B cell (primary cell): ENCODE measurements around the gene MYL7. TPM values are rescaled to one million over a fixed set of nuclear protein-coding genes. Genes with fewer than 3 reads are reported as not detected.

ENCODE experiments used
- ATAC-seq: fragments of 200-7000 bp; cut with Tn5 transposase; one replicate; pipeline ENCODE4 v1.10.0; 2021; ENCODE audit warnings: low read depth, mild to moderate bottlenecking, moderate number of reproducible peaks, moderate library complexity
- CTCF ChIA-PET: fragments of 350-600 bp; sonication (Branson Sonifier 250); formaldehyde crosslinking; loops from one replicate; lab custom pipeline; 2021; ENCODE audit warnings: antibody characterized with exemption, inconsistent platforms; lab: Charles Lee
- POLR2A ChIA-PET: fragments of 350-600 bp; sonication (Branson Sonifier 250); formaldehyde crosslinking; loops from one replicate; lab custom pipeline; 2021; ENCODE audit warnings: antibody characterized with exemption; lab: Charles Lee
- DNase-seq: peaks from one replicate; pipeline ENCODE4 v3.0.0; 2013
- H2AFZ ChIP-seq: 2 replicates; pipeline ENCODE4 v1.6.1; 2012; ENCODE audit warnings: mild to moderate bottlenecking, low read depth, low read length; ENCODE audit not compliant: insufficient read depth, poor library complexity, severe bottlenecking
- H3K27ac ChIP-seq, 2 donors: 1 replicate in 1 of 2; 2 replicates in 1 of 2; pipeline ENCODE4 v1.5.1; 2012 to 2013; ENCODE audit warnings: low read length in 2 of 2, mild to moderate bottlenecking in 2 of 2, moderate library complexity in 1 of 2
- H3K27me3 ChIP-seq, 4 experiments: fragments of 200-600 bp in 1 of 4; sonication (generic) in 1 of 4; replicated peaks in 1 of 4; 1 replicate in 2 of 4; 2 replicates in 2 of 4; pipeline versions ENCODE4 v1.6.1 to v1.7.0; 2013 to 2016; ENCODE audit warnings: low read length in 3 of 4, mild to moderate bottlenecking in 2 of 4, mixed read lengths in 1 of 4, moderate library complexity in 1 of 4; ENCODE audit not compliant: insufficient read depth in 4 of 4, control insufficient read depth in 3 of 4; ENCODE audit errors: control extremely low read depth in 1 of 4
- H3K36me3 ChIP-seq, 2 experiments: replicated peaks in 1 of 2; 1 replicate in 1 of 2; 2 replicates in 1 of 2; pipeline versions ENCODE4 v1.6.1 to v1.7.1; 2013; ENCODE audit warnings: low read length in 1 of 2; ENCODE audit not compliant: insufficient read depth in 2 of 2, control insufficient read depth in 1 of 2; ENCODE audit errors: control extremely low read depth in 1 of 2, extremely low read depth in 1 of 2
- H3K4me1 ChIP-seq, 2 donors: fragments of 200-600 bp in 1 of 2; sonication (generic) in 1 of 2; 1 replicate in 1 of 2; 2 replicates in 1 of 2; pipeline versions ENCODE4 v1.5.1 to v1.6.1; 2013 to 2017; ENCODE audit warnings: low read length in 2 of 2; ENCODE audit not compliant: control insufficient read depth in 2 of 2, insufficient read depth in 2 of 2
- H3K4me2 ChIP-seq: replicated peaks from 2 replicates; pipeline ENCODE3; 2012; ENCODE audit warnings: mild to moderate bottlenecking, low read depth, low read length; ENCODE audit not compliant: poor library complexity, severe bottlenecking
- H3K4me3 ChIP-seq, 5 experiments: fragments of 200-600 bp in 1 of 5; sonication (generic) in 1 of 5; 1 replicate in 3 of 5; 2 replicates in 2 of 5; pipeline versions ENCODE4 v1.5.1 to v1.7.0; 2011 to 2016; ENCODE audit warnings: low read length in 4 of 5, mild to moderate bottlenecking in 4 of 5, low read depth in 2 of 5, control low read depth in 1 of 5, moderate library complexity in 1 of 5; ENCODE audit not compliant: insufficient read depth in 1 of 5; ENCODE audit errors: control extremely low read depth in 1 of 5, extremely low read depth in 1 of 5
- H3K79me2 ChIP-seq: fragments of 200-600 bp; sonication (generic); one replicate; pipeline ENCODE4 v1.6.0; 2016; ENCODE audit warnings: low read length; ENCODE audit not compliant: control insufficient read depth, insufficient read depth
- H3K9ac ChIP-seq: fragments of 200-600 bp; sonication (generic); 2 replicates; pipeline ENCODE4 v1.6.1; 2017; ENCODE audit warnings: mild to moderate bottlenecking, low read length, moderate library complexity
- H3K9me3 ChIP-seq, 3 donors: one replicate each; pipeline versions ENCODE4 v1.6.1 to v1.7.1; 2013; ENCODE audit warnings: low read length in 2 of 3; ENCODE audit not compliant: control insufficient read depth in 2 of 3, insufficient read depth in 1 of 3; ENCODE audit errors: control extremely low read depth in 1 of 3
- H4K20me1 ChIP-seq: 2 replicates; pipeline ENCODE4 v1.6.0; 2012; ENCODE audit warnings: mild to moderate bottlenecking, low read length; ENCODE audit not compliant: insufficient read depth, control insufficient read depth, poor library complexity, severe bottlenecking
- H3K27ac Mint-ChIP-seq: one replicate; pipeline ENCODE4 v1.8.0; 2021; ENCODE audit warnings: mixed read lengths
- H3K27me3 Mint-ChIP-seq: one replicate; pipeline ENCODE4 v1.8.0; 2021; ENCODE audit warnings: mixed read lengths
- H3K4me1 Mint-ChIP-seq: one replicate; pipeline ENCODE4 v1.8.0; 2021; ENCODE audit warnings: mixed read lengths
- H3K4me3 Mint-ChIP-seq: one replicate; pipeline ENCODE4 v1.8.0; 2021; ENCODE audit warnings: mixed read lengths
- H3K9me3 Mint-ChIP-seq: one replicate; pipeline ENCODE4 v1.8.0; 2022; ENCODE audit warnings: mixed read lengths; ENCODE audit not compliant: insufficient read depth
- EZH2 ChIP-seq: IDR thresholded peaks from 2 replicates; pipeline ENCODE4 v1.6.1; 2012; ENCODE audit warnings: borderline replicate concordance, low read depth, mild to moderate bottlenecking, moderate library complexity, low read length; ENCODE audit not compliant: insufficient read depth, poor library complexity, severe bottlenecking
- WGBS: methylation state at CpG from one replicate; pipeline ENCODE4 v1.1.5; 2013; ENCODE audit warnings: missing lambda C conversion rate; ENCODE audit not compliant: insufficient coverage; 5-methylcytosine and 5-hydroxymethylcytosine counted together
- intact Hi-C: fragments of 100-400 bp; cut with micrococcal nuclease; formaldehyde crosslinking; loops from one replicate; pipeline ENCODE4 v1.10.0; 2022
- polyA plus RNA-seq: library from polyadenylated mRNA; depleted of rRNA; stranded (reverse); fragments of >200 nt; gene quantifications from 2 replicates; pipeline ENCODE4 v1.2.3, GENCODE V29; 2012
- total RNA-seq, 2 donors: library from RNA; stranded (reverse); fragments of 120-200 nt in 1 of 2; gene quantifications; 1 replicate in 1 of 2; 2 replicates in 1 of 2; pipeline versions ENCODE4 v1.2.3 to v1.2.4, GENCODE V29; 2013 to 2022
- TF ChIP-seq, protein P1 (sequence below): fragments of 200-600 bp; IDR thresholded peaks from one replicate; pipeline ENCODE4 v1.8.0; 2022; ENCODE audit warnings: antibody characterized with exemption, mild to moderate bottlenecking

Gene MYL7
- total and polyA plus RNA-seq, 2 donors (not counting 1 experiment from before 2014, with no cell fraction given), result not detected

GRCh38 chr7:44131173-44132029 lies 9.7 kb downstream of the MYL7 start:
- CTCF ChIA-PET, result interaction anchor here (0.6 to 1.3 kb wide), 2 partner anchors 65 to 540 kb away, joined by 3 to 5 read pairs; no protein-coding TSS in a partner anchor

More at GRCh38 chr7:44131173-44132029, 9.7 kb downstream of the MYL7 start:
- intact Hi-C loops, result no loop called here
- Histone ChIP-seq H3K4me2 (no peak overlapping the region), H3K27ac (no peak overlapping the region), H3K4me1 (no peaks in the 10 kb centered on the region), H3K79me2 (no peaks in the 10 kb centered on the region), H4K20me1 (no peaks in the 10 kb centered on the region), H3K4me3 (no peak overlapping the region), H2AFZ (no peak overlapping the region), H3K9ac (no peak overlapping the region), H3K36me3 (no peaks in the 10 kb centered on the region), H3K27me3 (peaks cover 0 to 3% (median 0%) of the 10 kb centered on the region in 4 experiments), H3K9me3 (peaks cover 3 to 9% (median 8%) of the 10 kb centered on the region in 3 donors)
- 88% methylated on average over 10 of the region's 12 CpGs for WGBS
- no peak for DNase-seq
- no peak overlapping the region for H3K4me3 Mint-ChIP-seq
- H3K27me3 Mint-ChIP-seq, result no peaks in the 10 kb centered on the region
- ATAC-seq, result no peak
- TF ChIP-seq, protein P1, sequence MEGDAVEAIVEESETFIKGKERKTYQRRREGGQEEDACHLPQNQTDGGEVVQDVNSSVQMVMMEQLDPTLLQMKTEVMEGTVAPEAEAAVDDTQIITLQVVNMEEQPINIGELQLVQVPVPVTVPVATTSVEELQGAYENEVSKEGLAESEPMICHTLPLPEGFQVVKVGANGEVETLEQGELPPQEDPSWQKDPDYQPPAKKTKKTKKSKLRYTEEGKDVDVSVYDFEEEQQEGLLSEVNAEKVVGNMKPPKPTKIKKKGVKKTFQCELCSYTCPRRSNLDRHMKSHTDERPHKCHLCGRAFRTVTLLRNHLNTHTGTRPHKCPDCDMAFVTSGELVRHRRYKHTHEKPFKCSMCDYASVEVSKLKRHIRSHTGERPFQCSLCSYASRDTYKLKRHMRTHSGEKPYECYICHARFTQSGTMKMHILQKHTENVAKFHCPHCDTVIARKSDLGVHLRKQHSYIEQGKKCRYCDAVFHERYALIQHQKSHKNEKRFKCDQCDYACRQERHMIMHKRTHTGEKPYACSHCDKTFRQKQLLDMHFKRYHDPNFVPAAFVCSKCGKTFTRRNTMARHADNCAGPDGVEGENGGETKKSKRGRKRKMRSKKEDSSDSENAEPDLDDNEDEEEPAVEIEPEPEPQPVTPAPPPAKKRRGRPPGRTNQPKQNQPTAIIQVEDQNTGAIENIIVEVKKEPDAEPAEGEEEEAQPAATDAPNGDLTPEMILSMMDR, result no peak
- TF ChIP-seq EZH2, result no peak
- POLR2A ChIA-PET, result no interaction called here
- no peaks in the 10 kb centered on the region for H3K4me1 Mint-ChIP-seq
- no peak overlapping the region for H3K27ac Mint-ChIP-seq
- peaks cover 3% of the 10 kb centered on the region for H3K9me3 Mint-ChIP-seq
